Measurements from ENCODE around the gene PLCB1.

The PLCB1 gene

GRCh38 chr20:8394308-8394945 is 262.4 kb downstream of the PLCB1 start:
- H3K4me3 ChIP-seq (ENCODE audit: low read depth, low read length), result no peak overlapping the region
- peak; percentile 29 for DNase-seq (ENCODE audit: low read depth)
- TF ChIP-seq CTCF (IDR thresholded peaks at IDR 0.05; ENCODE audit: low read depth, low read length, missing control alignments), result no peak

- no peak for DNase-seq (ENCODE audit: low read depth)
- no peak for TF ChIP-seq CTCF (IDR thresholded peaks at IDR 0.05; ENCODE audit: low read depth, low read length, missing control alignments)
- H3K4me3 ChIP-seq (ENCODE audit: low read depth, low read length), result no peak overlapping the region
Measured at GRCh38 chr20:8395956-8396355, 263.9 kb downstream of the PLCB1 start.

GRCh38 chr20:8398263-8399051 is 266.4 kb downstream of the PLCB1 start:
- TF ChIP-seq CTCF (IDR thresholded peaks at IDR 0.05; ENCODE audit: low read depth, low read length, missing control alignments), result no peak
- DNase-seq (ENCODE audit: low read depth), result no peak
- no peak overlapping the region for H3K4me3 ChIP-seq (ENCODE audit: low read depth, low read length)

- H3K4me3 ChIP-seq (ENCODE audit: low read depth, low read length), result no peak overlapping the region
- peak; percentile 80 for DNase-seq (ENCODE audit: low read depth)
- TF ChIP-seq CTCF (IDR thresholded peaks at IDR 0.05; ENCODE audit: low read depth, low read length, missing control alignments), result no peak
Measured at GRCh38 chr20:8399947-8400346, 267.9 kb downstream of the PLCB1 start.

GRCh38 chr20:8400486-8400885 is 268.4 kb downstream of the PLCB1 start:
- TF ChIP-seq CTCF (IDR thresholded peaks at IDR 0.05; ENCODE audit: low read depth, low read length, missing control alignments), result no peak
- H3K4me3 ChIP-seq (ENCODE audit: low read depth, low read length), result no peak overlapping the region
- no peak for DNase-seq (ENCODE audit: low read depth)

- no peak overlapping the region for H3K4me3 ChIP-seq (ENCODE audit: low read depth, low read length)
- no peak for TF ChIP-seq CTCF (IDR thresholded peaks at IDR 0.05; ENCODE audit: low read depth, low read length, missing control alignments)
- DNase-seq (ENCODE audit: low read depth), result no peak
Measured at GRCh38 chr20:8401556-8401955, 269.5 kb downstream of the PLCB1 start.
